AG10803 (cell line): ENCODE results near the gene SLC35C1.
"Not testable (repeated sequence)": the region's sequence is repeated elsewhere in the genome, so short reads cannot be mapped to it uniquely, and the experiment has no call there.

Experiments
- DNase-seq: peaks from one replicate; pipeline ENCODE4 v3.0.0; 2010; ENCODE audit warnings: low read depth
- H3K4me3 ChIP-seq: 2 replicates; pipeline ENCODE4 v1.5.1; 2011; ENCODE audit warnings: mild to moderate bottlenecking, low read length, control low read depth
- CTCF ChIP-seq: conservative IDR thresholded peaks from 2 replicates; pipeline ENCODE4 v1.5.1; 2011; ENCODE audit warnings: mild to moderate bottlenecking, low read length, control low read depth, inconsistent platforms

Gene SLC35C1

GRCh38 chr11:45817191-45817590, 12.2 kb downstream of the SLC35C1 start:
- TF ChIP-seq CTCF: no peak
- no peak for DNase-seq
- H3K4me3 ChIP-seq: no peak overlapping the region

GRCh38 chr11:45818961-45819605, 14.1 kb downstream of the SLC35C1 start:
- DNase-seq: no peak
- H3K4me3 ChIP-seq: no peak overlapping the region
- no peak for TF ChIP-seq CTCF

DNA sequence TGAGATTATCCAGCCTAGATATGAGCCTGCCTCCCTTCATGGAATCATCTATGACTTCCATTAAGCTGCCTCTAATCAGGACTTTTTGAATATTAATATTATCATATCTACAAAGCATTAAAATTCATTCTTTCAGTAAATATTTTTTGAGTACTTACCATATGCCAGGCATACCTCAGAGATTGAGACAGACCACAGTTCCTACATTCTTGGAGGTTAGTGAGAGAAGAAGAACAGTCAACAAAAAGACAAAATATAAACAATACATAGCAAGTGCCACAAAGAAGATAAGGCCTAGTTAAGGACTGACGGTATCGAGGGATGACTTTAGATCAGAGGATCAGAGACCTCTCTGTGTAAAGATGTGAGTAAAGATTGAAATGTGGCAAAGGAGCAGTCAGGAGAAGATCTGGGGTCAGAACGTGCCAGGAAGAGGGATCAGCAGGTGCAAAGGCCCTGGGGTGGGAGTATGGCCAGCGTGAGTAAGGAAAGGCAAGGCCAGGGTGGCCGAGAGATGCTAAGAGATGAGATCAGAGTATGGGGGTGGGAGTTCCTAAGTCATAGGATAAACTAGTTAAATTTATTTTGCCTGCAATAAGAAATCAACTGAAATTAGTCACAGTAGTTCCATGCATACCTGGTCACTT, 15.4 kb downstream of the SLC35C1 start:
- no peak overlapping the region for H3K4me3 ChIP-seq
- DNase-seq: no peak
- no peak for TF ChIP-seq CTCF

- DNase-seq, H3K4me3 ChIP-seq: not testable (repeated sequence)
Measured at GRCh38 chr11:45826492-45826891, 21.5 kb downstream of the SLC35C1 start.

DNA sequence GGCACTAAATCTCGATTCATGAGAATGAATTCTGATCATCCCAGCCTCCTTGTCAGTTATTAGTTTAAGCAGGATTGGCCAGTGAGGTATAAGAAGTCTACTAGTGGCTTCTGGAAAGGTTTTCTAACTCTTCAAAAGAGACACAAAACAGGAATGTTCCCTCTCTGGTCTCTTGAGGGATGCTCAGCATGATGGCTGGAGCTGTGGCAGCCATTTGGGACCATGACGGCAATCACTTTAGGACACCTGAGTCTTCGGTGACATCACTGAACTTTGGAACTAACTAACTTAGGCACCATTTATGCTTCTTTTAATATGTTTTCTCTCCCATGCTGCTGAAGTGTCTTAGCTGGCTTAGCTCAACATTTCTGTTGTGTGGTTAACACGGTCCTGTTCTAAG, 22.2 kb downstream of the SLC35C1 start:
- no peak for DNase-seq
- H3K4me3 ChIP-seq: no peak overlapping the region
- TF ChIP-seq CTCF: no peak

DNA sequence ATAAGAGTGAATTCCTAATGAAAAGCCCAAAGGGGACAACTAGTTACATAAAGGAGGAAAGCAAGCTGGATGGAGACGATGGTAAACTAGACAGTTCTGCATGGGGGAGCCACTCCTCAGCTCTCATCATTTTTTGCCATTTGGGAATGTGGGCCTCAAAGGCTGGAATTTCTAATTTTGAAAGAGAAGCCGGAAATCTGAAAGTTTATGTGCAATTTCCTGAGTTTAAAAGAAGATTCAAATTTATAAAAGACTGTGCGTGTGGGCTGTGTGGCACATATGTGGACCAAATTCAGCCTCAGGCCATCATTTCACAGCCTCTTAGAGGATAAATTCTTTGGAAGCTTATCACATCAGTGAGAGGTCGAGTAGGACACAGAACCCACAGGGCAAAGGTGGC, 24.0 kb downstream of the SLC35C1 start:
- H3K4me3 ChIP-seq: no peak overlapping the region
- no peak for TF ChIP-seq CTCF
- DNase-seq: no peak

- TF ChIP-seq CTCF: no peak
- DNase-seq: no peak
- no peak overlapping the region for H3K4me3 ChIP-seq
Measured at GRCh38 chr11:45830596-45830995, 25.6 kb downstream of the SLC35C1 start.
